Measurements from ENCODE around the gene ANKDD1A. TPM values are rescaled to one million over a fixed set of nuclear protein-coding genes. Genes with fewer than 3 reads are reported as not detected.

Gene ANKDD1A
- polyA plus RNA-seq, 4 donors, result 4.2 to 9.5 (median 6.2) TPM

GRCh38 chr15:64959128-64959527 is 47.4 kb downstream of the ANKDD1A start:
- no peak for DNase-seq (ENCODE audit: low read depth in 4 of 4, low spot score in 2 of 4)

- no peak for DNase-seq (ENCODE audit: low read depth in 4 of 4, low spot score in 2 of 4)
Observed at GRCh38 chr15:64960153-64960552, 48.5 kb downstream of the ANKDD1A start.

- DNase-seq (ENCODE audit: low read depth in 4 of 4, low spot score in 2 of 4), result no peak
Observed at GRCh38 chr15:64961013-64961412, 49.3 kb downstream of the ANKDD1A start.

- no peak for DNase-seq (ENCODE audit: low read depth in 4 of 4, low spot score in 2 of 4)
Observed at GRCh38 chr15:64969401-64969800, 57.7 kb downstream of the ANKDD1A start.

GRCh38 chr15:64970698-64971097 is 59.0 kb downstream of the ANKDD1A start:
- no peak for DNase-seq (ENCODE audit: low read depth in 4 of 4, low spot score in 2 of 4)

- no peak for DNase-seq (ENCODE audit: low read depth in 4 of 4, low spot score in 2 of 4)
Observed at GRCh38 chr15:64975390-64975789, 63.7 kb downstream of the ANKDD1A start.

GRCh38 chr15:64979252-64979710 is 67.6 kb downstream of the ANKDD1A start:
- no peak for DNase-seq (ENCODE audit: low read depth in 4 of 4, low spot score in 2 of 4)

GRCh38 chr15:64981812-64982431 is 70.2 kb downstream of the ANKDD1A start:
- no peak for DNase-seq (ENCODE audit: low read depth in 4 of 4, low spot score in 2 of 4)

GRCh38 chr15:64982472-64982871 is 70.8 kb downstream of the ANKDD1A start:
- DNase-seq (ENCODE audit: low read depth in 4 of 4, low spot score in 2 of 4), result no peak

- no peak for DNase-seq (ENCODE audit: low read depth in 4 of 4, low spot score in 2 of 4)
Observed at GRCh38 chr15:64985366-64986033, 73.8 kb downstream of the ANKDD1A start.

- DNase-seq (ENCODE audit: low read depth in 4 of 4, low spot score in 2 of 4), result no peak
Observed at GRCh38 chr15:64987136-64987535, 75.4 kb downstream of the ANKDD1A start.

GRCh38 chr15:64989416-64990167 is 77.9 kb downstream of the ANKDD1A start, which contains the start of gene SPG21:
SPG21 (minus strand) TSS chr15:64989914; CDS start chr15:64983569, 6,345 bp downstream.
- peak; percentile 75 to 88 (median 84) for DNase-seq (ENCODE audit: low read depth in 4 of 4, low spot score in 2 of 4)

GRCh38 chr15:64990168-64990470 is 78.4 kb downstream of the ANKDD1A start:
- DNase-seq (ENCODE audit: low read depth in 4 of 4, low spot score in 2 of 4), result no peak

GRCh38 chr15:64991536-64992135 is 79.9 kb downstream of the ANKDD1A start:
- no peak for DNase-seq (ENCODE audit: low read depth in 4 of 4, low spot score in 2 of 4)

- DNase-seq (ENCODE audit: low read depth in 4 of 4, low spot score in 2 of 4), result no peak
Observed at GRCh38 chr15:64993290-64993689, 81.6 kb downstream of the ANKDD1A start.

GRCh38 chr15:64997066-64997465 is 85.4 kb downstream of the ANKDD1A start:
- no peak for DNase-seq (ENCODE audit: low read depth in 4 of 4, low spot score in 2 of 4)

GRCh38 chr15:64997745-64998375 is 86.2 kb downstream of the ANKDD1A start:
- no peak for DNase-seq (ENCODE audit: low read depth in 4 of 4, low spot score in 2 of 4)

GRCh38 chr15:65004993-65005392 is 93.3 kb downstream of the ANKDD1A start:
- DNase-seq (ENCODE audit: low read depth in 4 of 4, low spot score in 2 of 4), result no peak

GRCh38 chr15:65006876-65007275 is 95.2 kb downstream of the ANKDD1A start:
- DNase-seq (ENCODE audit: low read depth in 4 of 4, low spot score in 2 of 4), result no peak
